Body of pancreas (tissue), 4 donors: ENCODE measurements around the gene SUPT4H1. TPM values are rescaled to one million over a fixed set of nuclear protein-coding genes. Genes with fewer than 3 reads are reported as not detected.

Experiments used
- ATAC-seq: fragments of 150-250 bp; one replicate; pipeline ENCODE4 v1.9.1; 2016
- DNase-seq, 4 donors: peaks; one replicate each; pipeline ENCODE4 v3.0.0-alpha.2; 2019
- H3K27ac ChIP-seq, 4 donors: fragments of 200-600 bp; sonication (generic); 1 replicate in 3 of 4; 2 replicates in 1 of 4; pipeline versions ENCODE4 v1.5.1 to v1.6.1; 2016 to 2019; ENCODE audit warnings: mild to moderate bottlenecking in 1 of 4, mixed read lengths in 1 of 4, moderate library complexity in 1 of 4
- H3K27me3 ChIP-seq, 2 donors: fragments of 200-600 bp; sonication (generic); one replicate each; pipeline ENCODE4 v1.6.0; 2016; ENCODE audit warnings: mild to moderate bottlenecking in 1 of 2
- H3K36me3 ChIP-seq, 2 donors: fragments of 200-600 bp; sonication (generic); replicated peaks in 1 of 2; 2 replicates each; pipeline ENCODE4 v1.5.1; 2016; ENCODE audit warnings: low read depth in 2 of 2; ENCODE audit not compliant: insufficient read depth in 1 of 2
- H3K4me1 ChIP-seq: fragments of 200-600 bp; sonication (generic); one replicate; pipeline ENCODE4 v1.6.0; 2016
- H3K4me3 ChIP-seq, 2 donors: fragments of 200-600 bp; sonication (generic); 1 replicate in 1 of 2; 2 replicates in 1 of 2; pipeline ENCODE4 v1.5.1; 2016 to 2019
- H3K9me3 ChIP-seq, 3 donors: fragments of 200-600 bp; sonication (generic); 1 replicate in 2 of 3; 2 replicates in 1 of 3; pipeline ENCODE4 v1.5.1; 2016
- CTCF ChIP-seq, 7 experiments: fragments of 450-650 bp in 4 of 7; fragments of 200-600 bp in 3 of 7; sonication (generic) in 3 of 7; IDR thresholded peaks; one replicate each; pipeline ENCODE4 v1.5.1; 2016 to 2019; ENCODE audit warnings: antibody characterized with exemption in 7 of 7
- POLR2A ChIP-seq, 3 donors: fragments of 450-650 bp; IDR thresholded peaks; one replicate each; pipeline ENCODE4 v1.6.1; 2016; ENCODE audit warnings: antibody characterized with exemption in 3 of 3, mild to moderate bottlenecking in 2 of 3
- WGBS, 2 donors: methylation state at CpG; one replicate each; pipeline ENCODE4 v1.1.5; 2017; 5-methylcytosine and 5-hydroxymethylcytosine counted together
- intact Hi-C: fragments of 100-400 bp; cut with DNase I; formaldehyde crosslinking; loops from one replicate; pipeline ENCODE4 v1.15.1; 2023
- total RNA-seq, 2 donors: library from RNA; depleted of rRNA; stranded (reverse); fragments of >200 nt; gene quantifications; one replicate each; pipeline ENCODE4 v1.1.0, GENCODE V29; 2016

SUPT4H1 gene
- total RNA-seq, 2 donors from 2014 or later = 10.2 to 24.4 TPM

GRCh38 chr17:58328195-58329034, 23.6 kb downstream of the SUPT4H1 start, which contains the start of gene TSPOAP1:
Gene TSPOAP1 (minus strand): TSS chr17:58328795. CDS start chr17:58327920, 875 bp downstream.
- intact Hi-C loops = no loop called here
- peaks cover 12% of the 10 kb centered on the region for H3K4me1 ChIP-seq
- H3K4me3 ChIP-seq = no peak within 1 kb of the TSS
- no peaks in the 10 kb centered on the region for H3K36me3 ChIP-seq
- ATAC-seq (no peak), DNase-seq (peak in 1 of 4 donors; percentile 43)
- no peak for TF ChIP-seq CTCF (IDR thresholded peaks at IDR 0.05)
- peak in 1 of 3 donors; percentile 9 for TF ChIP-seq POLR2A (IDR thresholded peaks at IDR 0.05)
- H3K27me3 ChIP-seq = no peaks in the 10 kb centered on the region
- WGBS, 2 donors = 33 to 39% methylated on average over 11 to 23 of the region's 23 CpGs
- H3K27ac ChIP-seq = no peak within 1 kb of the TSS
- no peaks in the 10 kb centered on the region for H3K9me3 ChIP-seq

- no peak for ATAC-seq
- WGBS, 2 donors = 61 to 70% methylated on average over 7 to 19 of the region's 19 CpGs
- H3K27ac ChIP-seq = no peak overlapping the region
- H3K27me3 ChIP-seq = no peaks in the 10 kb centered on the region
- no peak overlapping the region for H3K4me3 ChIP-seq
- DNase-seq = no peak
- intact Hi-C loops = no loop called here
- peaks cover 14% of the 10 kb centered on the region for H3K4me1 ChIP-seq
- no peaks in the 10 kb centered on the region for H3K9me3 ChIP-seq
- no peaks in the 10 kb centered on the region for H3K36me3 ChIP-seq
- TF ChIP-seq CTCF (IDR thresholded peaks at IDR 0.05) = no peak
- no peak for TF ChIP-seq POLR2A (IDR thresholded peaks at IDR 0.05)
Observed at GRCh38 chr17:58327363-58328194, 24.4 kb downstream of the SUPT4H1 start.

GRCh38 chr17:58326609-58327362, 25.2 kb downstream of the SUPT4H1 start:
- no peaks in the 10 kb centered on the region for H3K36me3 ChIP-seq
- H3K4me3 ChIP-seq = no peak overlapping the region
- peaks cover 14% of the 10 kb centered on the region for H3K4me1 ChIP-seq
- H3K9me3 ChIP-seq = no peaks in the 10 kb centered on the region
- 76 to 78% methylated on average over 5 to 9 of the region's 9 CpGs for WGBS, 2 donors
- intact Hi-C loops = no loop called here
- ATAC-seq = no peak
- no peak for DNase-seq
- no peaks in the 10 kb centered on the region for H3K27me3 ChIP-seq
- no peak overlapping the region for H3K27ac ChIP-seq
- no peak for TF ChIP-seq POLR2A (IDR thresholded peaks at IDR 0.05)
- TF ChIP-seq CTCF (IDR thresholded peaks at IDR 0.05) = no peak

GRCh38 chr17:58325976-58326468, 26.0 kb downstream of the SUPT4H1 start:
- intact Hi-C loops = no loop called here
- no peak for ATAC-seq
- DNase-seq = no peak
- H3K27me3 ChIP-seq = no peaks in the 10 kb centered on the region
- TF ChIP-seq CTCF (IDR thresholded peaks at IDR 0.05) = no peak
- TF ChIP-seq POLR2A (IDR thresholded peaks at IDR 0.05) = no peak
- H3K4me3 ChIP-seq = no peak overlapping the region
- 71 to 88% methylated on average over 11 of the region's 11 CpGs for WGBS, 2 donors
- no peaks in the 10 kb centered on the region for H3K36me3 ChIP-seq
- no peaks in the 10 kb centered on the region for H3K9me3 ChIP-seq
- H3K4me1 ChIP-seq = peaks cover 14% of the 10 kb centered on the region
- no peak overlapping the region for H3K27ac ChIP-seq
